HepG2 (cell line): ENCODE measurements around the gene LOC128125822.

ENCODE experiments used
- AFF4 ChIP-seq: sonication (generic); formaldehyde crosslinking; IDR thresholded peaks from 2 replicates; pipeline ENCODE4 v1.4.0; 2020; ENCODE audit warnings: missing genetic modification reagents
- ARID3A ChIP-seq: IDR thresholded peaks from 2 replicates; pipeline ENCODE4 v1.6.1; 2012; ENCODE audit warnings: low read depth, low read length, improper control_type of control experiment
- JDP2 ChIP-seq: sonication (generic); formaldehyde crosslinking; IDR thresholded peaks from 2 replicates; pipeline ENCODE4 v1.8.1; 2022; ENCODE audit warnings: missing genetic modification reagents, borderline replicate concordance
- POLR2AphosphoS2 ChIP-seq: IDR thresholded peaks from 2 replicates; pipeline ENCODE4 v1.6.1; 2011; ENCODE audit warnings: low read depth, low read length, improper control_type of control experiment
- SATB2 ChIP-seq: sonication (generic); formaldehyde crosslinking; IDR thresholded peaks from 2 replicates; pipeline ENCODE4 v1.5.0; 2020; ENCODE audit warnings: missing genetic modification reagents
- SP2 ChIP-seq: sonication (generic); formaldehyde crosslinking; IDR thresholded peaks from 2 replicates; pipeline ENCODE4 v1.5.1; 2020; ENCODE audit warnings: mild to moderate bottlenecking, missing genetic modification reagents
- USF2 ChIP-seq, 2 experiments: sonication (generic) in 1 of 2; formaldehyde crosslinking in 1 of 2; IDR thresholded peaks; 2 replicates each; pipeline versions ENCODE4 v1.5.1 to v1.6.1; 2011 to 2020; ENCODE audit warnings: borderline replicate concordance in 1 of 2, low read depth in 1 of 2, low read length in 1 of 2, mild to moderate bottlenecking in 1 of 2, missing genetic modification reagents in 1 of 2, moderate library complexity in 1 of 2
- ZBTB40 ChIP-seq, 2 experiments: fragments of 450-650 bp in 1 of 2; sonication (generic) in 1 of 2; formaldehyde crosslinking in 1 of 2; IDR thresholded peaks; 2 replicates each; pipeline versions ENCODE4 v1.6.1 to v1.8.0; 2016 to 2022; ENCODE audit warnings: antibody characterized with exemption in 1 of 2, mild to moderate bottlenecking in 1 of 2, missing genetic modification reagents in 1 of 2

Gene LOC128125822

GRCh38 chr6:63598049-63599036 lies 26.1 kb downstream of the LOC128125822 start (continued):
- TF ChIP-seq ARID3A (no peak; the same call in 1 of the 2 replicates), POLR2AphosphoS2 (no peak), USF2 (IDR thresholded peaks at IDR 0.05; ENCODE audit: low read depth, low read length) (no peak), USF2 (CRISPR knock-in tag; IDR thresholded peaks at IDR 0.05; ENCODE audit: borderline replicate concordance) (peak; percentile 36; the same call in 1 of the 2 replicates), SATB2 (CRISPR knock-in tag) (no peak), ZBTB40 (IDR thresholded peaks at IDR 0.05) (no peak), ZBTB40 (CRISPR knock-in tag; IDR thresholded peaks at IDR 0.05) (0 out of 2 replicates have a peak, but pooled peaks have one; percentile 48), JDP2 (CRISPR knock-in tag) (no peak), AFF4 (CRISPR knock-in tag) (no peak), SP2 (CRISPR knock-in tag) (no peak)
